Measurements from ENCODE around the gene ATP2A3. TPM values are rescaled to one million over a fixed set of nuclear protein-coding genes. Genes with fewer than 3 reads are reported as not detected.

The ATP2A3 gene
- total and polyA plus RNA-seq, 2 donors (not counting 3 experiments of a cell fraction or from before 2014, with no cell fraction given), result 0.37 to 0.55 TPM

DNA sequence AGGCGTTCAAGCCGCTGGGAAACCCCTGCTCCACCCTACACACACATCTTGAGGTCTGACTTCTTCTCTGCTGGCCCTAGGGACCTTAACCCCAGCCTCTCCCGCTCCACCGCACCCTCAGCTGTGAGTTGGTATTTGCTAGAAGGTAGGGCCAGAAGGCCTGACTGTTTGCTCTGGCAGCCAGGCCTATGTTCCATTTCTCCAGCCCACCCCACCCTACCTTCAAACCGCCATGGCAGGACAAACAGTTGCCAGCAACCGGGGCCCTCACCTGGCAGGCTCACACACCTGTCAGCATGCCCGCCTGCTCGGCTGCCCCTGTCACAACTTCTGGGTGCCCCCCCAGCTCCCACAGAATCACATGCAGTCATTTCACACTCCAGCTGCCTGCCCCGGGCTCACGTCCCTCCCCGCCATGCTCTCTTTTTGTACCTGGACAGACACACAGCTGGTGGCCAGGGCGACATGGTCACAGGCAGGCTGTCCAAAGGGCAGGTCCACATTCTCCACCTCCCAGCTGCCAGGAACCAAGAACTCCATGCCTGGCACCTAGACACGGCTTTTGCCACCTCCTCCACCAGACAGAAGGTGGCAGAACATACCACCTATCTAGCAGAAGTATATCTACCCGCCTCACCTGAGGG is 2.6 kb upstream of the ATP2A3 start:
- intact Hi-C loops (cut with micrococcal nuclease) (no loop called here), dilution Hi-C loops (cut with MboI; ENCODE audit: extremely low pct_ligation_motif_present, low sequenced_read_pairs) (no loop called here)
- Histone ChIP-seq H3K4me1 (ENCODE audit: control insufficient read depth, extremely low read depth, insufficient read depth, low read length) (peaks cover 4% of the 10 kb centered on the region), H3K27ac (ENCODE audit: insufficient read depth, low read depth, low read length) (no peak overlapping the region), H3K4me2 (ENCODE audit: insufficient read depth, low read length) (no peak overlapping the region), H3K9me1 (replicated peaks; ENCODE audit: control insufficient read depth, extremely low read depth, insufficient read depth, low read length) (no peaks in the 10 kb centered on the region), H3K36me3 (ENCODE audit: control insufficient read depth in 2 of 2, extremely low read depth in 1 of 2, insufficient read depth in 2 of 2, low read length in 2 of 2) (no peaks in the 10 kb centered on the region), H2AFZ (ENCODE audit: low read depth, low read length) (no peak overlapping the region), H3K27me3 (ENCODE audit: control insufficient read depth in 2 of 2, insufficient read depth in 2 of 2, low read length in 2 of 2) (peaks cover 22 to 26% of the 10 kb centered on the region in 2 experiments), H3K79me2 (ENCODE audit: control insufficient read depth, insufficient read depth, low read length) (no peaks in the 10 kb centered on the region), H3K9ac (replicated peaks; ENCODE audit: extremely low read depth, insufficient read depth, low read length) (no peak overlapping the region), H4K20me1 (replicated peaks; ENCODE audit: control insufficient read depth, extremely low read depth, insufficient read depth, low read length) (no peaks in the 10 kb centered on the region), H3K4me3 (replicated peaks in 1 of 3; ENCODE audit: insufficient read depth in 1 of 3, low read depth in 1 of 3, low read length in 3 of 3) (no peak overlapping the region), H3K9me3 (replicated peaks; ENCODE audit: control insufficient read depth, insufficient read depth, low read length) (no peaks in the 10 kb centered on the region)
- ChIA-PET POLR2A (no interaction called here), CTCF (interaction anchor here (2.5 to 4.2 kb wide), 3 partner anchors 32 to 53 kb away, joined by 12 to 22 read pairs (median 19); no protein-coding TSS in a partner anchor)
- FAIRE-seq (no peak), DNase-seq (ENCODE audit: low read depth, low spot score) (no peak)
- TF ChIP-seq, protein P1, sequence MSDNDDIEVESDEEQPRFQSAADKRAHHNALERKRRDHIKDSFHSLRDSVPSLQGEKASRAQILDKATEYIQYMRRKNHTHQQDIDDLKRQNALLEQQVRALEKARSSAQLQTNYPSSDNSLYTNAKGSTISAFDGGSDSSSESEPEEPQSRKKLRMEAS (IDR thresholded peaks at IDR 0.05; ENCODE audit: insufficient read depth, insufficient read length), result no peak
- no peak for TF ChIP-seq JUN (IDR thresholded peaks at IDR 0.05; ENCODE audit: borderline replicate concordance, insufficient read depth, insufficient read length, low read depth)
- BruUV-seq (replicated peaks), result no TSS peak

DNA sequence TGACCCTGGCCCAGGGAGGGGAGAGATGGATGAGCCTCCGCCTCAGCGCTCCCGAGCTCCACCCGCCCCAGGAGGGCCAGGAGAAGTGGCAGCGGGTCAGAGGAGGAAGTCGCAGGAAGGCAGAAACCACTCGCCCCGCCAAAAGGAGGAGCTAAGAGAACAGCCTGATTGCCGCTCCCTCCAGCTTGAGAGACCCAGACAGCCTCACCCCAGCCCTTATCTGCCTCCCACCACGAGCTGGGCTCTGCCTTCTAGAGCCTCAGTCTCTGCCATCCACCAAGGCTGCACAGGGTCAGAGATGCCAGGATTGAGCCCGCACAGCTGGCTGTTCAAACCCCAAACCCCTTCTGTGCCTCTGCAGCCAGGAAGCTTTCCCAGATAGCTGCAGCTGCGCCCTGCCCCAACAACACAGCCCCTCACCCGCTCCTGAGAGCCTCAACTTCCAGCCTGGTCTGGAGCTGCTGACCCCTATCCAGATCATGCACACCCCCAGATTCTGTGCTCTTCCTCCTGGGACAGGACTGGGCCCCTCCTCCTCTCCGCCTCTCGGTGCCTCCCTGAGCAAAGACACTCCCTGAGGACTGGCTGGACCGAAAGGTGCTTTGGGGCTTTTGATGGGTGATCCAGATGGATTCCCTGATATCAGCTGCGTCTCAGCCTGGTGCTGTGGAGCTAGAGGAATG is 1.0 kb upstream of the ATP2A3 start:
- H3K4me3 ChIP-seq (replicated peaks in 1 of 3; ENCODE audit: insufficient read depth in 1 of 3, low read depth in 1 of 3, low read length in 3 of 3), result no peak overlapping the region
- CTCF ChIA-PET, result interaction anchor here (0.9 to 4.2 kb wide), 17 partner anchors 9 to 108 kb away, joined by 3 to 22 read pairs (median 4); no protein-coding TSS in a partner anchor
- DNase-seq (ENCODE audit: low read depth, low spot score), result no peak
- FAIRE-seq, result peak; percentile 85
- TF ChIP-seq, protein P2, sequence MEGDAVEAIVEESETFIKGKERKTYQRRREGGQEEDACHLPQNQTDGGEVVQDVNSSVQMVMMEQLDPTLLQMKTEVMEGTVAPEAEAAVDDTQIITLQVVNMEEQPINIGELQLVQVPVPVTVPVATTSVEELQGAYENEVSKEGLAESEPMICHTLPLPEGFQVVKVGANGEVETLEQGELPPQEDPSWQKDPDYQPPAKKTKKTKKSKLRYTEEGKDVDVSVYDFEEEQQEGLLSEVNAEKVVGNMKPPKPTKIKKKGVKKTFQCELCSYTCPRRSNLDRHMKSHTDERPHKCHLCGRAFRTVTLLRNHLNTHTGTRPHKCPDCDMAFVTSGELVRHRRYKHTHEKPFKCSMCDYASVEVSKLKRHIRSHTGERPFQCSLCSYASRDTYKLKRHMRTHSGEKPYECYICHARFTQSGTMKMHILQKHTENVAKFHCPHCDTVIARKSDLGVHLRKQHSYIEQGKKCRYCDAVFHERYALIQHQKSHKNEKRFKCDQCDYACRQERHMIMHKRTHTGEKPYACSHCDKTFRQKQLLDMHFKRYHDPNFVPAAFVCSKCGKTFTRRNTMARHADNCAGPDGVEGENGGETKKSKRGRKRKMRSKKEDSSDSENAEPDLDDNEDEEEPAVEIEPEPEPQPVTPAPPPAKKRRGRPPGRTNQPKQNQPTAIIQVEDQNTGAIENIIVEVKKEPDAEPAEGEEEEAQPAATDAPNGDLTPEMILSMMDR (IDR thresholded peaks at IDR 0.05; ENCODE audit: extremely low read depth in 1 of 2, insufficient read depth in 1 of 2, low read depth in 1 of 2, low read length in 2 of 2), result no peak
- TF ChIP-seq POLR2AphosphoS5 (IDR thresholded peaks at IDR 0.05; ENCODE audit: insufficient read depth, low read depth, low read length) (no peak), POLR2A (IDR thresholded peaks at IDR 0.05; ENCODE audit: low read depth, low read length) (no peak), EZH2 (IDR thresholded peaks at IDR 0.05; ENCODE audit: borderline replicate concordance, low read depth, low read length, severe bottlenecking) (no peak), MYC (IDR thresholded peaks at IDR 0.05; ENCODE audit: low read depth, low read length) (no peak), FOS (IDR thresholded peaks at IDR 0.05; ENCODE audit: borderline replicate concordance, insufficient read depth, low read length) (no peak)
- TF ChIP-seq, protein P1 (IDR thresholded peaks at IDR 0.05; ENCODE audit: insufficient read depth, insufficient read length), result no peak
- H3K9me3 ChIP-seq (replicated peaks; ENCODE audit: control insufficient read depth, insufficient read depth, low read length), result no peaks in the 10 kb centered on the region
- H3K27ac ChIP-seq (ENCODE audit: insufficient read depth, low read depth, low read length), result no peak overlapping the region
- no peaks in the 10 kb centered on the region for H3K79me2 ChIP-seq (ENCODE audit: control insufficient read depth, insufficient read depth, low read length)
- H3K27me3 ChIP-seq (ENCODE audit: control insufficient read depth in 2 of 2, insufficient read depth in 2 of 2, low read length in 2 of 2), result peaks cover 20 to 27% of the 10 kb centered on the region in 2 experiments
- H2AFZ ChIP-seq (ENCODE audit: low read depth, low read length), result peak overlapping the region; percentile 91
- dilution Hi-C loops (cut with MboI; ENCODE audit: extremely low pct_ligation_motif_present, low sequenced_read_pairs), result no loop called here
- no peaks in the 10 kb centered on the region for H3K9me1 ChIP-seq (replicated peaks; ENCODE audit: control insufficient read depth, extremely low read depth, insufficient read depth, low read length)
- intact Hi-C loops (cut with micrococcal nuclease), result loop anchor here (2.0 kb wide), 1 partner anchor 40 kb away; no protein-coding TSS in a partner anchor
- peaks cover 4% of the 10 kb centered on the region for H3K4me1 ChIP-seq (ENCODE audit: control insufficient read depth, extremely low read depth, insufficient read depth, low read length)
- no peaks in the 10 kb centered on the region for H3K36me3 ChIP-seq (ENCODE audit: control insufficient read depth in 2 of 2, extremely low read depth in 1 of 2, insufficient read depth in 2 of 2, low read length in 2 of 2)
- H3K4me2 ChIP-seq (ENCODE audit: insufficient read depth, low read length), result peak overlapping the region; percentile 57
- H4K20me1 ChIP-seq (replicated peaks; ENCODE audit: control insufficient read depth, extremely low read depth, insufficient read depth, low read length), result no peaks in the 10 kb centered on the region
- no TSS peak for BruUV-seq (replicated peaks)
- H3K9ac ChIP-seq (replicated peaks; ENCODE audit: extremely low read depth, insufficient read depth, low read length), result no peak overlapping the region
- POLR2A ChIA-PET, result interaction anchor here (0.7 kb wide), 2 partner anchors 15 to 33 kb away, joined by 3 to 4 read pairs; no protein-coding TSS in a partner anchor
